Measurements from ENCODE around the gene SEC22A. TPM values are rescaled to one million over a fixed set of nuclear protein-coding genes. Genes with fewer than 3 reads are reported as not detected.

Gene SEC22A
- total RNA-seq, 1 donor from 2014 or later = 29.7 TPM

DNA sequence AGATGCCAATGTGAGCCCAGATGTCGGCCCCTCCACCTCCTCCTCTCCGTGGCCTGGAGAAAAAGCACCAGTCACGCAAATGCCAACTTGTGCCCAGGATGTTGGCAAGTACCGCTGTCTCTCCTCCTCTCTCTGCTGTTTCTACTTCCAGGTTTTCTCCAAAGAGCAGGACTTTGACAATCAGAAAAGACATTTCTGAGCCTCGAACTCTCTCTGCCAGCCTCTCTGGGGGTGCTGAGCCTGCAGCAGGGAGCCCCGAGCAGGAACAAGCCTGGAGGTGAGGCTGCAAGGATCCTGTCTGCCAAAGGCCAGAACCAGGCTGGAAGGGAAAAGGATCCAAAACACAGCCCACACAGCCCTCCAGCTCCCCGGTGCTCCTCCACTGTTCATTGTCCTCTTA lies 89.7 kb downstream of the SEC22A start:
- TF ChIP-seq, protein P1, sequence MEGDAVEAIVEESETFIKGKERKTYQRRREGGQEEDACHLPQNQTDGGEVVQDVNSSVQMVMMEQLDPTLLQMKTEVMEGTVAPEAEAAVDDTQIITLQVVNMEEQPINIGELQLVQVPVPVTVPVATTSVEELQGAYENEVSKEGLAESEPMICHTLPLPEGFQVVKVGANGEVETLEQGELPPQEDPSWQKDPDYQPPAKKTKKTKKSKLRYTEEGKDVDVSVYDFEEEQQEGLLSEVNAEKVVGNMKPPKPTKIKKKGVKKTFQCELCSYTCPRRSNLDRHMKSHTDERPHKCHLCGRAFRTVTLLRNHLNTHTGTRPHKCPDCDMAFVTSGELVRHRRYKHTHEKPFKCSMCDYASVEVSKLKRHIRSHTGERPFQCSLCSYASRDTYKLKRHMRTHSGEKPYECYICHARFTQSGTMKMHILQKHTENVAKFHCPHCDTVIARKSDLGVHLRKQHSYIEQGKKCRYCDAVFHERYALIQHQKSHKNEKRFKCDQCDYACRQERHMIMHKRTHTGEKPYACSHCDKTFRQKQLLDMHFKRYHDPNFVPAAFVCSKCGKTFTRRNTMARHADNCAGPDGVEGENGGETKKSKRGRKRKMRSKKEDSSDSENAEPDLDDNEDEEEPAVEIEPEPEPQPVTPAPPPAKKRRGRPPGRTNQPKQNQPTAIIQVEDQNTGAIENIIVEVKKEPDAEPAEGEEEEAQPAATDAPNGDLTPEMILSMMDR (conservative IDR thresholded peaks at IDR 0.05; ENCODE audit: low read depth, low read length) = no peak
- DNase-seq (ENCODE audit: low read depth) = no peak
- H3K4me3 ChIP-seq (ENCODE audit: low read depth, low read length) = no peak overlapping the region

DNA sequence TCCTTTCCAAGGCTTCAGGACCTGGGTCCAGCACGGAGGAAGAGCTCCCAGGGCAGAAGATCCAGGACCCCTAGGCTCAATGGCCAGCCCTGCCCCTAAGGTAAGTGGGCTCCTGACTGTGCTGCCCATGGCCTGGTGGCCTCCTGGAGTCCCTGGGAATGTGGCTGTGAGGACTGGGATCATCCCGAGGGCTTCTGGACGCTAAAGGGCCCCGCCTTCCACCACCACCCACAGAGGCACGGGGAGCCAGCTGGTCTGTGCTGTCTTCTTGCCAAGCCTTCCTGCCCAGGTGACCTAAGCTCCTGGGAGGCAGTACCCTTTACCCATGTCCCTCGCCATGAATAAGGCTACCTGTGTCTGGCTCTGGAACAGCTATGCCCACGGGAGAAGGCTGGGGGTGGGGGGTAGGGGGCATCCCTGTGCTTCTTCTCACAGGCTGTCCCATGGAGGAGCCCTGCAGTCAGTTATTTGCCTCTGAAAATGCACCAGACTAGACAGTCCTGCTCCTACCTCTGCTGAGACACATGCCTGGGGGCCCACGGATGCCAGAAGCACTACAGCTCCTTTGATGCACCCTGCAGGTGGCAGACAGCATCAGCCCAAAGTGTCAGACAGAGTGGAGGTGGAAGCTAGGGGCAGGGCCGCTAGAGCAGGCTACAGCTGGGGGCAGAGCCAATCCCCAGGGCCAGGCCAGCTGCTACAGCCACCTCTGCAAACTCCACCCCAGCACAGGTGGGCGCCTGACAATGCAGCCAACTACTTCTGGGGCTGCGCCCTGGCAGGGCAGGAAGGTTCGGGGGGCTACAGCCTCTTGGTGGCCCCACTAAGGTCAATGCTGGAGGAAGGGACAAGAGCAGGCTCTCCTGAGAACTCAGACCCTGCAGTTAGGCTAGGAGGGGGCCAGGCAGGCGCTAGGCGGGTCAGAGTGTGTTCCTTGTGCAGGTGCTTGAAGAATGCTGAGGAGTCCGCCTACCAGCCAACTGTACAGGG lies 90.9 kb downstream of the SEC22A start:
- H3K4me3 ChIP-seq (ENCODE audit: low read depth, low read length) = no peak overlapping the region
- DNase-seq (ENCODE audit: low read depth) = no peak
- TF ChIP-seq, protein P1 (conservative IDR thresholded peaks at IDR 0.05; ENCODE audit: low read depth, low read length) = no peak

DNA sequence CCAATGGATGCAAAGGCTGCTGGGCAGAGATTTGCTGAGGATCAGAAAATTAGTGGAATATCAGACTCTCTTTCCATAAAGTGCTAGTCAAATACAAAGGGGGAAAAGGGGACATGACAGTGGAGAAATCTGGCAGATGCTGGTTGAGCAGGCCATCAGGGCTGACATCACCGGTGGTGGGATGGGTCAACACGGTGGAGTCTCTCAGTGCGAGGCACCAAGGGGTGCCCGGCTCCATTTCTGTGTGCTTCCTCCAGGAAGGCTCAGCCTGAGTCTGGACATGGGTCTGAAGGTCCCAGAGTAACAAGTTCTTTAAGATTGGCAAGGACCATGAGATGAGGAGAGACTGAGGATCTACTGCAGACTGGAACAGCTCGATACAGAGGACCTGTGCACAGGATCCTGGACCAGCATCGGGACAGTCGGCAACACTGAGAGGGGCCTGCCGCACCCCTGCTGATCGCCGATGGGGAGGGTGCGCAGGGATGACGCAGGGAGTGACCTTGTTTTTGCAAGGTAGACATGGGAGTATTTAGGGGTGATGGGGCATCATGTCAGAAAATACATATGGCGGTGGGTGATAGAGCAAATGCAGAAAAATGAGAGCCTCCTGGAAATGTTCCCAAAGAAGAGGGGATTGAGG lies 92.7 kb downstream of the SEC22A start:
- TF ChIP-seq, protein P1 (conservative IDR thresholded peaks at IDR 0.05; ENCODE audit: low read depth, low read length) = no peak
- no peak for DNase-seq (ENCODE audit: low read depth)
- H3K4me3 ChIP-seq (ENCODE audit: low read depth, low read length) = no peak overlapping the region

DNA sequence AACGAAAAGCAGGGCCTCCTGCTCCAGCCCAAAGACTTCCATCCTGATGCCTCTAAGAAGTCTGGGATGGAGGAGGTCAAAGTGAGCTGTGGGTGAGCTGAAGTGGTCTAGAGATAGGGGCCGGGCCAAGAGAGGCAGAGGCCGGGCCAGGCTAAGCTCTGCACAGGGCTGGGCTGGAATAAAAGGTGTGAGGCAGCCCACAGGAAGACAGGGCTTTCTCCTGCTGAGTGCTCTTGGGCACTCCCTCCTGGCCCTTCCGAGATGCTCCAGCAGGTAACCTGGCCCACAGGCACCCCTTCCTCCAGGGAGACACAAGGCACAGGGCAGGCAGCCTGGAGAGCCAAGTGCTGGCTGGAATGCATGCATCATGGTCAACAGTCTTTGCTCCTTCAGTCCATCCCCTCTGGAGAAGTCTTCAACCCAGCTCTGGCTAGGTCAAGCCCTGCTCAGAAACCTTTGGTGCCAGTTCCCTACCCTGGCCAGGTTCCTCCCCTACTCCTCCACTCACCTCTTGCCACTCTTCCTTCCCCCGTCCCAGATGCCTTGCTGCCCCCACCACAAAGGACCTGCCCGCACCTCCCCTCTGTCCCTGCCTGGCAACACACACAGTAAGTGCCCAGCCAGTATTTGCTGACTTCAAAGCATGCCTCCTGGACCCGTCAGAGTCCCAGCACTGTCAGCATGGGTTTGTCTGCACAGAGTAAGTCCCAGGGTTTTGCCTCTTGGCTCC lies 93.6 kb downstream of the SEC22A start:
- H3K4me3 ChIP-seq (ENCODE audit: low read depth, low read length) = no peak overlapping the region
- TF ChIP-seq, protein P1 (conservative IDR thresholded peaks at IDR 0.05; ENCODE audit: low read depth, low read length) = no peak
- DNase-seq (ENCODE audit: low read depth) = no peak

DNA sequence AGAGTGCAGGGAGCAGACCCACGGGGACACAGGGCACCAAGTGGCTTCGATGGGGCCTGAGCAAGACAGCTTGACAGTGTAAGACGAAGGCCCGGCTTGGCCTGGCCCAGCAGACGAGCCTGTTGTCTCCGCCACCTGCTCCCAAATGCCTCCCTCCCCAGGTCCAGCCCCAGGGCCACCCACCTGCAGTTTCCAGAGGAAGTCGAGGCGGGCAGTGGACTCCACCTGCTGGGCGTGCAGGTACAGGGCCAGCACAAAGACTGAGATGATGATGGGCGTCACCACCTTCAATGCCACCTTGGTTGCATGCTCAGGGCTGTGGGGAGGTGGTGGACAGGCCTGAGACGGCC lies 94.1 kb downstream of the SEC22A start:
- DNase-seq (ENCODE audit: low read depth) = no peak
- no peak overlapping the region for H3K4me3 ChIP-seq (ENCODE audit: low read depth, low read length)
- TF ChIP-seq, protein P1 (conservative IDR thresholded peaks at IDR 0.05; ENCODE audit: low read depth, low read length) = no peak

DNA sequence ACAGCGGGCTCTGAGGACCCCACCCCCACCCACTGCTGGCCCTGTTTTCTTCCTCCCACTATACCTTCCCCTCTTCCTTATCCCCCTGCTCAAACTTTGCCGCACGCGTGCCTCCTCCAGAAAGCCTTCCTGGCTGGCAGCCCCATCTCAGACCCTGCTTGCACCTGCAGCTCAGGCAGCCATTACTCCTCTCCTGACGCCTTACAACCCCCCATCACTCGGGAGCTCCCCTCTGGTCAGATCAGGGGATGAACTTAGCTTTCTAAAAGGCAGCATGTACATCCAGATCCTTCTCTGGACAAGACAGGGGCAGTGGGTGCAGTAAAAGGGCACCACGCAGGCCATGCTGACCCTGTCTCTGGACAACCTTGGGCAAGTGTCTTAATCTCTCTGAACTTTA lies 94.5 kb downstream of the SEC22A start:
- DNase-seq (ENCODE audit: low read depth) = no peak
- TF ChIP-seq, protein P1 (conservative IDR thresholded peaks at IDR 0.05; ENCODE audit: low read depth, low read length) = no peak
- H3K4me3 ChIP-seq (ENCODE audit: low read depth, low read length) = no peak overlapping the region
